Sciatic nerve (tissue), 2 donors: Measurements from ENCODE around the gene ZBTB7B. TPM values are rescaled to one million over a fixed set of nuclear protein-coding genes. Genes with fewer than 3 reads are reported as not detected.
A peak's percentile ranks its signal among the peaks of the same experiment; 100 is the strongest.

Source experiments
- ATAC-seq: fragments of 200-7000 bp; cut with Tn5 transposase; one replicate; pipeline ENCODE4 v1.9.1; 2020; ENCODE audit warnings: mild to moderate bottlenecking, moderate library complexity
- DNase-seq: peaks from one replicate; pipeline ENCODE4 v3.0.0-alpha.2; 2020; ENCODE audit warnings: low spot score
- intact Hi-C: fragments of 100-400 bp; cut with DNase I; formaldehyde crosslinking; loops from one replicate; pipeline ENCODE4 v1.14.2; 2022
- total RNA-seq: library from RNA; stranded (reverse); fragmentation: NEBNext Ultra II Directional; extraction: Animal tissue kit (Norgen Biotek cat#: 25700); gene quantifications from one replicate; pipeline ENCODE4 v1.2.1, GENCODE V29; 2021
- donor health status: DM: no; HTN: no; CAD: no.
- donor health status: DM: no; HTN: no; CAD: no.

The ZBTB7B gene
- total RNA-seq: 45.3 TPM

GRCh38 chr1:155002464-155003226, at the start of gene ZBTB7B:
Gene ZBTB7B, plus strand, starts transcription at chr1:155002802. Its CDS starts 11,859 bp downstream, at chr1:155014661.
- ATAC-seq: peak; percentile 17
- intact Hi-C loops: no loop called here
- no peak for DNase-seq

DNA sequence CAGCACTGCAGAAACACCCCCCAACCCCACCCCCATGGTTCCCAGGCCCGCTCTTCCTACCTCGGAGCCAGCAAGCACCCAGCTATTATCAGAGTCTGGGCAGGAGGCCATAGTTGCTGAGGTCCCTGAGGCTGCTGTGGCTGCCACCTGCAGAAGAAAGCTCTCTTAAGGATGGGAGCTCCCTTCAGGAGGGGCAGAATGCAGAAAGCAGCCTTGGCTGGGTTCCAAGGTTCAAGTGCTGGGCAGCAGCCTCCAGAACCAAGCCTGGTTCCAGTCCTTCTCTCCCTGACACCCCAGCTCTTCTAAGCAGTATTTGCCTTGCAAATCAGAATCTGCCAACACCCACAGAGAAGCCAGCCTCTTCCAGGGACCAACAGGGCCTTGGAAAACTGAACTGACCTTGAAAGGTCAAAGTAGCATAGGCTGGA, 49.0 kb upstream of the ZBTB7B start:
- intact Hi-C loops: loop anchor here (10.0 kb wide), 1 partner anchor 101 kb away; the partner anchor contains the start of gene ADAM15
- no peak for ATAC-seq
- DNase-seq: no peak

- no peak for ATAC-seq
These were observed 48.1 kb upstream of the ZBTB7B start for GRCh38 chr1:154954541-154954940.

GRCh38 chr1:154955039-154955717, 47.4 kb upstream of the ZBTB7B start:
- ATAC-seq (peak; percentile 11), DNase-seq (no peak)
- intact Hi-C loops: loop anchor here (10.0 kb wide), 1 partner anchor 100 kb away; the partner anchor contains the start of gene ADAM15

More at GRCh38 chr1:154954541-154954940, 48.1 kb upstream of the ZBTB7B start:
- intact Hi-C loops: loop anchor here (10.0 kb wide), 1 partner anchor 100 kb away; the partner anchor contains the start of gene ADAM15
- no peak for DNase-seq

GRCh38 chr1:154955718-154956543, 46.7 kb upstream of the ZBTB7B start, which contains the start of gene PBXIP1:
Gene PBXIP1, minus strand, starts transcription at chr1:154956099. Its CDS starts 2,378 bp downstream, at chr1:154953721.
- DNase-seq (peak; percentile 84), ATAC-seq (peak; percentile 88)
- intact Hi-C loops: loop anchor here (10.0 kb wide), 1 partner anchor 99 kb away; the partner anchor contains the start of gene ADAM15

DNA sequence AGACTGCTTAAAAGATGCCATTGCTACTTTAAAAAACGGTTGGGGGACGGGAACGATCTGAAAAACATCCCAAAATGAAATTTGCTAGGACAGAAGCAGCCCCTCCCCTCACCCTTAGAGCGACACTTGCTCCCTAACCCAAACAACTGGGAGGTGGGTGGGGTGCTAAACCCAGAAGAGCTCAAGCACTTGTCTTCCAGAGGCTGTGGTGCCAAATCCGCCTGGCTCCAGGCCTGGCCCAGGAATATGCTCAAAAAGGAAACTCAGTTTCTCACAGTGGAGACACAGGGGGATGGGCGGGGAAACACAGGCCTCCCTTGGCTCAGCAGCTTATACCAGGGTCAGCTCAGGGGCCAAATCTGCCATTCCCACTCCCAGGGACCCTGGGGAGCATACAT, 46.1 kb upstream of the ZBTB7B start:
- intact Hi-C loops: loop anchor here (10.0 kb wide), 1 partner anchor 98 kb away; the partner anchor contains the start of gene ADAM15
- DNase-seq (no peak), ATAC-seq (peak; percentile 53)

- ATAC-seq (no peak), DNase-seq (no peak)
- intact Hi-C loops: loop anchor here (10.0 kb wide), 1 partner anchor 98 kb away; the partner anchor contains the start of gene ADAM15
These were observed 45.4 kb upstream of the ZBTB7B start for GRCh38 chr1:154957091-154957657.

DNA sequence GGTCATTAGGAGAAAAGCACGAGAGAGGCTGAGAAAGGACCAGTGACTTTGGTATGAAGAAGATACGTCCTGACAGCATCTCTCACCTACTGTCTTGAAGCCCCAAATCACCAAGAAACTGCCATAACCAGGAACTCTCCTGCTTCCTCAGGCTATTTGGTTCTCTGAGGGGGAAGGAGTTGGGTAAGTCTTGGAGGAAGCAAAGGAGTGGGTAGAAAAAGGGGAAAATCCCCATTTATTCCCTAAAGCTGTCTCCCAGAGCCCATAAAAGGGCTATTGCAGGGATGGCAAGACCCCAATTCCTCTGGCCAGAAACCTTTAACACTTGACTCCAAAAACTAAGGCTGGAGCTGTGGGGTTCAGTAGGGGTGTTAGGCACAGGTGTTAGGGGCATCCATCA, 44.6 kb upstream of the ZBTB7B start:
- intact Hi-C loops: loop anchor here (10.0 kb wide), 1 partner anchor 97 kb away; the partner anchor contains the start of gene ADAM15
- ATAC-seq (no peak), DNase-seq (no peak)

- DNase-seq (no peak), ATAC-seq (no peak)
- intact Hi-C loops: loop anchor here (10.0 kb wide), 1 partner anchor 96 kb away; the partner anchor contains the start of gene ADAM15
These were observed 43.7 kb upstream of the ZBTB7B start for GRCh38 chr1:154958681-154959425.

DNA sequence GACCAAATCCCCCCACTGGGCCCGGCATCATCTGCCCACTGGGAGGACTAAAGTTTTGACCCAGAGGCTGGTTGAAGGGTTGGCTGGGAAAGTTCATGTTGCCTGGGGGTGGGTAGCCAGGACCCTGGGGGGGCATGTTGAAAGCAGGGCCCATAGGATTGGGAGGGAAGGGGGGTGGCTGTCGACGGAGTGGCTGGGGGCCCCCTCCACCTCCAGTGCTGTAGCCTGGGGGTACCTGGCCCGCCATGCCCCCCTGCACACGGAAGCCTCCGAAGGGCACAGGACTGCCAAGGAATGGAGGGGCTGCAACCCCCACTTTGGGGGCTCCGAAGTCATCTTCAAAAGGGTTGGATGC, 43.2 kb upstream of the ZBTB7B start:
- intact Hi-C loops: loop anchor here (10.0 kb wide), 1 partner anchor 95 kb away; the partner anchor contains the start of gene ADAM15

GRCh38 chr1:154960446-154961136, 42.0 kb upstream of the ZBTB7B start:
- ATAC-seq (no peak), DNase-seq (no peak)
- intact Hi-C loops: no loop called here

More for the DNA sequence above, 43.2 kb upstream of the ZBTB7B start:
- DNase-seq (no peak), ATAC-seq (no peak)

DNA sequence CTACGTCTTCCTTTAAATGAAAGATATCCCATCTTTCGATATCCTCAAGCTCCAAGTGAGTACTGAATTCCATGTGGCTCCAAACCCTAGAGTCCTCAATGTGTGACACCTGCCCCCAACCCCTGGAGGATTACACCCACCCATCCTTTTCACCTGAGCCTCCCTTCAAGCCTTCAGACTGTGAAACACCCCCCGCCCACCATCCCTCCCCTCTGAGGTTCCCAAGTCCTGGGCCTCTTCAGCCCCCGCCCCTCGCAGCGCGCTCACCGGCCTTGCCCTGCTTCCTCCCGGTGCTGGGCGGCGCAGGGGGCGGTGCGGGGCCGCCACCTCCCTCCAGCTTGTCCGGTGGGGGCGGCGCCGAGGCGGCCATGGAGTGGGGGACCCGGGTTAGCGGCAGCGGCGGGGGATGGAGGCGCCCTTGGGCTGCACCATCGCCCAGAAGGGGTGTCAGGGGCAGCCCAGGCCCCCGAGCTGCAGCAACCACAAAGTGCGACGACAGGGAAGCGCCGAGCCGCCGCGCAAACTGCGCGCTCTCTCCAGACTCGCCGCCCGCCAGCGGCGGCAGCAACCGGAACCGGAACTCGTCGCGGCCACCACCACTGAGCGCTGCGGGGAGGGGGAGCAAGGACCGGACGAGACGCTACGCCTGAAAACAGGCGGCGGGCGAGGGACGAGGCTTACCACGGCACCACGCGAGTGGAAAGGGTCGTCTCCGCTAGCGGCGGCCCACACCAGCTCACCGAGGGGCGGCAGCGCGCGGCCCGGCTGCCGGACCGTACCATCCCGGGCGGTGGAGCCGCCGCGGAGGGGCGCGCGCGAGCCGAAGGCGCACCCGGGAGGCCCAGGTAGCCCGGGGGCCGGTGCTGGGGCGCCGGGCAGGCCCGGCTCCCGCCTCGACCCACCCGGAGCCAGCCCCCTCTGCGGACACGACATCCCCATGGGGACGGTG, 41.1 kb upstream of the ZBTB7B start, which contains the start of gene PYGO2:
Gene PYGO2, minus strand, starts transcription at position 576 of the 949 bp plus-strand sequence. Its CDS starts 206 bp downstream, at position 370.
- ATAC-seq: peak; percentile 84
- intact Hi-C loops: loop anchor here (2.0 kb wide), 1 partner anchor 33 kb away; no protein-coding TSS in a partner anchor
- peak; percentile 90 for DNase-seq

DNA sequence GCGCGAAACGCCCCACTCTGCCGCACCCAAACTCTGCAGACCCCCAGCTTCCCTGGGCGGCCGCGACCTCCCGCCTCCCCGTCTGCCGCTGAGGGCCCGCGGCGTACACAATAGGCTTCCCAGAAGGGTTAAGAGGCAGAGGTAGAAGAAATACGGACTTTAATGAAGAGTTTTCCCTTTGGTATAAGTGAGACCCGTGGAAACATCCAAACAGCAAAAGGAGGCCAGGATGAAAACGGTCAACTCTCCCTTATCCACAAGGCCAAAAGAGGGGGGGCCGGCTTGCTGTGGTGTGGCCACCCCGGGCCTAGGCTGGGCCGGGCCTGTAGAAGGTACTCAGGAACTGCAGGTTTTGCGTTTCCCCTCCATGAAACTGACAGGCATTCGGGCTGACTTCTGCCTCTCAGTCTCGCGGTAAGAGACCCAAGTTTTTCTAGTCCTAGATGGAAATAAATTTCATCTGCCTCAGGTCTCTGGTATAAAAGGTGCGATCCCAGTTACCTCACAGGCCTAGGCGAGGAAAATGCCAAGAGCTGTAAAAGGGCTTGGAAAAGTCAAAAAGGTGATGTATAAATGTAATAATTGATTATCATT, 40.3 kb upstream of the ZBTB7B start:
- DNase-seq: peak; percentile 60
- intact Hi-C loops: loop anchor here (2.0 kb wide), 1 partner anchor 33 kb away; no protein-coding TSS in a partner anchor
- no peak for ATAC-seq

DNA sequence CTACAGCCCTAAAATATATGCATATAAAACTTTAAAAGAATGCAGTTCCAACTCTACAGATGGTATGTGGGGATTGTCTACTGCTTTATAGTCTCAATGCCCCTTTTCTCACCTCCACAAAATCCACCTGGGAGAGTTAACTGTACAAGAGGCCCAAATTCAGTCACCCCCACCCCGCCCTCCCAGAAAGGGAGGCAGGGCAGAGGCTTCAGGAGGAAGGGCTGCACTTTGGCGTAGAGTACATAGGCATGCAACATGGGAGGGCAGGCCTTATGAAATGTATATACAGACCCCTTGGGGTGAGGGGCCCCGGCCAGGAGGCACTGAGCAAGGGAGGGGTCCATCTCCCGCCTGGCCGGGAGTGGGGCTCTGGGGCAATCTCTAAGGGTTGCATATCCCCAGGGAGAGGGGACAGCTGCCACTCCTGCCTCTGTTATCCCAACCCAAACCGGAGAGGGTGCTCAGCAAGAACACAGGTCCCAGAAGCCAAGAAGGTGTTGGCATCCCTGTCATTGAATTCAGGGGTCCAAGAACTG, 39.7 kb upstream of the ZBTB7B start:
- intact Hi-C loops: loop anchor here (2.0 kb wide), 1 partner anchor 32 kb away; no protein-coding TSS in a partner anchor
- DNase-seq (no peak), ATAC-seq (no peak)

GRCh38 chr1:154963643-154964042, 39.0 kb upstream of the ZBTB7B start:
- intact Hi-C loops: loop anchor here (2.0 kb wide), 1 partner anchor 31 kb away; no protein-coding TSS in a partner anchor
- no peak for ATAC-seq
- no peak for DNase-seq
